ENCODE results near the gene CCDC34.

Gene CCDC34

GRCh38 chr11:27381238-27381666 lies 18.2 kb upstream of the CCDC34 start:
- no peak overlapping the region for H3K4me3 ChIP-seq (ENCODE audit: control insufficient read depth, low read depth, low read length)
- DNase-seq (ENCODE audit: low read depth): no peak
- TF ChIP-seq CTCF (IDR thresholded peaks at IDR 0.05; ENCODE audit: control insufficient read depth, insufficient read depth, low read depth, low read length, missing control alignments): no peak

GRCh38 chr11:27380771-27381170 lies 17.8 kb upstream of the CCDC34 start:
- no peak for DNase-seq (ENCODE audit: low read depth)
- no peak for TF ChIP-seq CTCF (IDR thresholded peaks at IDR 0.05; ENCODE audit: control insufficient read depth, insufficient read depth, low read depth, low read length, missing control alignments)
- H3K4me3 ChIP-seq (ENCODE audit: control insufficient read depth, low read depth, low read length): no peak overlapping the region

GRCh38 chr11:27379449-27379848 lies 16.4 kb upstream of the CCDC34 start:
- DNase-seq (ENCODE audit: low read depth): no peak
- TF ChIP-seq CTCF (IDR thresholded peaks at IDR 0.05; ENCODE audit: control insufficient read depth, insufficient read depth, low read depth, low read length, missing control alignments): no peak
- H3K4me3 ChIP-seq (ENCODE audit: control insufficient read depth, low read depth, low read length): no peak overlapping the region

GRCh38 chr11:27375370-27375769 lies 12.4 kb upstream of the CCDC34 start:
- no peak overlapping the region for H3K4me3 ChIP-seq (ENCODE audit: control insufficient read depth, low read depth, low read length)
- no peak for TF ChIP-seq CTCF (IDR thresholded peaks at IDR 0.05; ENCODE audit: control insufficient read depth, insufficient read depth, low read depth, low read length, missing control alignments)

GRCh38 chr11:27373856-27374602 lies 11.0 kb upstream of the CCDC34 start:
- DNase-seq (ENCODE audit: low read depth): no peak

More at GRCh38 chr11:27375370-27375769, 12.4 kb upstream of the CCDC34 start:
- DNase-seq (ENCODE audit: low read depth): no peak

GRCh38 chr11:27373392-27373791 lies 10.4 kb upstream of the CCDC34 start:
- H3K4me3 ChIP-seq (ENCODE audit: control insufficient read depth, low read depth, low read length): no peak overlapping the region
- TF ChIP-seq CTCF (IDR thresholded peaks at IDR 0.05; ENCODE audit: control insufficient read depth, insufficient read depth, low read depth, low read length, missing control alignments): no peak
- no peak for DNase-seq (ENCODE audit: low read depth)

More at GRCh38 chr11:27373856-27374602, 11.0 kb upstream of the CCDC34 start:
- TF ChIP-seq CTCF (IDR thresholded peaks at IDR 0.05; ENCODE audit: control insufficient read depth, insufficient read depth, low read depth, low read length, missing control alignments): no peak
- H3K4me3 ChIP-seq (ENCODE audit: control insufficient read depth, low read depth, low read length): no peak overlapping the region
